Upper lobe of left lung (tissue), 6 donors: Measurements from ENCODE around the gene PPFIA2. TPM values are rescaled to one million over a fixed set of nuclear protein-coding genes. Genes with fewer than 3 reads are reported as not detected.

Source experiments
- ATAC-seq, 2 donors: fragments of 200-7000 bp; cut with Tn5 transposase; one replicate each; pipeline ENCODE4 v1.9.1; 2022; ENCODE audit warnings: mild to moderate bottlenecking in 2 of 2, moderate library complexity in 2 of 2; ENCODE audit not compliant: low FRiP score in 2 of 2
- DNase-seq, 2 donors: peaks; one replicate each; pipeline ENCODE4 v3.0.0-alpha.2; 2019 to 2020
- H3K27ac ChIP-seq, 4 donors: fragments of 200-600 bp; sonication (generic); one replicate each; pipeline ENCODE4 v1.5.1; 2016 to 2019
- H3K27me3 ChIP-seq, 4 donors: fragments of 200-600 bp; sonication (generic); one replicate each; pipeline ENCODE4 v1.5.1; 2017 to 2019
- H3K36me3 ChIP-seq, 4 donors: fragments of 200-600 bp; sonication (generic); one replicate each; pipeline ENCODE4 v1.5.1; 2016 to 2019
- H3K4me1 ChIP-seq, 4 donors: fragments of 200-600 bp; sonication (generic); one replicate each; pipeline ENCODE4 v1.5.1; 2018 to 2019
- H3K4me3 ChIP-seq, 4 donors: fragments of 200-600 bp; sonication (generic); one replicate each; pipeline ENCODE4 v1.5.1; 2017 to 2019; ENCODE audit warnings: mild to moderate bottlenecking in 2 of 4, moderate library complexity in 1 of 4
- H3K9me3 ChIP-seq, 4 donors: fragments of 200-600 bp; sonication (generic); one replicate each; pipeline ENCODE4 v1.5.1; 2018 to 2019
- EP300 ChIP-seq, 4 donors: sonication (generic); formaldehyde crosslinking; IDR thresholded peaks; one replicate each; pipeline ENCODE4 v1.5.1; 2017; ENCODE audit warnings: antibody characterized with exemption in 4 of 4, control low read depth in 2 of 4
- POLR2A ChIP-seq, 4 donors: fragments of 450-650 bp; IDR thresholded peaks; one replicate each; pipeline ENCODE4 v1.5.1; 2016 to 2017; ENCODE audit warnings: antibody characterized with exemption in 4 of 4, mild to moderate bottlenecking in 2 of 4
- POLR2AphosphoS5 ChIP-seq, 2 donors: sonication (generic); formaldehyde crosslinking; IDR thresholded peaks; one replicate each; pipeline ENCODE4 v1.5.1; 2017; ENCODE audit warnings: antibody characterized with exemption in 2 of 2
- WGBS, 2 donors: methylation state at CpG; one replicate each; pipeline ENCODE4 v1.1.5; 2017 to 2018; 5-methylcytosine and 5-hydroxymethylcytosine counted together
- total RNA-seq, 6 donors: library from RNA; depleted of rRNA in 4 of 6; stranded (reverse); fragments of >200 nt in 4 of 6; gene quantifications; one replicate each; pipeline versions ENCODE4 v1.1.0 to v1.2.1, GENCODE V29; 2016 to 2021
- TF ChIP-seq, protein P1 (sequence below), 6 experiments: fragments of 450-650 bp in 4 of 6; fragments of 200-600 bp in 2 of 6; sonication (generic) in 2 of 6; IDR thresholded peaks; one replicate each; pipeline ENCODE4 v1.5.1; 2016 to 2019; ENCODE audit warnings: antibody characterized with exemption in 6 of 6
- donor health status: DM: no; HTN: no; CAD: no; lungs with moderate emphysema.
- donor health status: DM: no; HTN: yes; CAD: no; lungs with severe emphysema.

Gene PPFIA2
- total RNA-seq, 6 donors from 2014 or later, result 1.3 to 7.3 (median 2.6) TPM

DNA sequence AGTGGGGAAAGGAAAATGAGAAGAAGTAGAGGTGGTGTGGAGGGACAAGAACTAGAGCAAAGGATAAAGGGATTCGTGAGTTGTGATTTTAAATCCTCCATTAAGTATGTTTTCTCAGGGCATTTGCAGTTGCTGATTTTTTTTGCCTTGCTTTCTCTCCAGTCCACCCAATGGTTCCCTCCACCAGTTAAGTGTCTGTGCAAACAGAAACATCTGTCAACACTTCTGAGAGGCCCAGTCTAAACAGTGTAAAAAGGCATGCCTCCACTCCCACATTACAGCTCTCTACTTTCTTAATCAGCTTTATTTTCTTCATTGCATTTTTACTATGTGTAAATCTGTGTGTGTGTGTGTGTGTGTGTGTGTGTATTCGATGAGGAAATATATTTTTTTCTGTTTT lies 141.2 kb downstream of the PPFIA2 start:
- TF ChIP-seq POLR2AphosphoS5 (IDR thresholded peaks at IDR 0.05), result no peak
- no peak for TF ChIP-seq POLR2A (IDR thresholded peaks at IDR 0.05)
- TF ChIP-seq EP300 (IDR thresholded peaks at IDR 0.05), result no peak
- TF ChIP-seq, protein P1, sequence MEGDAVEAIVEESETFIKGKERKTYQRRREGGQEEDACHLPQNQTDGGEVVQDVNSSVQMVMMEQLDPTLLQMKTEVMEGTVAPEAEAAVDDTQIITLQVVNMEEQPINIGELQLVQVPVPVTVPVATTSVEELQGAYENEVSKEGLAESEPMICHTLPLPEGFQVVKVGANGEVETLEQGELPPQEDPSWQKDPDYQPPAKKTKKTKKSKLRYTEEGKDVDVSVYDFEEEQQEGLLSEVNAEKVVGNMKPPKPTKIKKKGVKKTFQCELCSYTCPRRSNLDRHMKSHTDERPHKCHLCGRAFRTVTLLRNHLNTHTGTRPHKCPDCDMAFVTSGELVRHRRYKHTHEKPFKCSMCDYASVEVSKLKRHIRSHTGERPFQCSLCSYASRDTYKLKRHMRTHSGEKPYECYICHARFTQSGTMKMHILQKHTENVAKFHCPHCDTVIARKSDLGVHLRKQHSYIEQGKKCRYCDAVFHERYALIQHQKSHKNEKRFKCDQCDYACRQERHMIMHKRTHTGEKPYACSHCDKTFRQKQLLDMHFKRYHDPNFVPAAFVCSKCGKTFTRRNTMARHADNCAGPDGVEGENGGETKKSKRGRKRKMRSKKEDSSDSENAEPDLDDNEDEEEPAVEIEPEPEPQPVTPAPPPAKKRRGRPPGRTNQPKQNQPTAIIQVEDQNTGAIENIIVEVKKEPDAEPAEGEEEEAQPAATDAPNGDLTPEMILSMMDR (IDR thresholded peaks at IDR 0.05), result no peak
- 36 to 42% methylated on average over 2 of the region's 2 CpGs for WGBS, 2 donors
- no peaks in the 10 kb centered on the region for H3K27me3 ChIP-seq
- DNase-seq (no peak), ATAC-seq (no peak)
- H3K4me3 ChIP-seq, result no peak overlapping the region
- no peaks in the 10 kb centered on the region for H3K36me3 ChIP-seq
- no peaks in the 10 kb centered on the region for H3K9me3 ChIP-seq
- H3K4me1 ChIP-seq, result no peaks in the 10 kb centered on the region
- H3K27ac ChIP-seq, result no peak overlapping the region

DNA sequence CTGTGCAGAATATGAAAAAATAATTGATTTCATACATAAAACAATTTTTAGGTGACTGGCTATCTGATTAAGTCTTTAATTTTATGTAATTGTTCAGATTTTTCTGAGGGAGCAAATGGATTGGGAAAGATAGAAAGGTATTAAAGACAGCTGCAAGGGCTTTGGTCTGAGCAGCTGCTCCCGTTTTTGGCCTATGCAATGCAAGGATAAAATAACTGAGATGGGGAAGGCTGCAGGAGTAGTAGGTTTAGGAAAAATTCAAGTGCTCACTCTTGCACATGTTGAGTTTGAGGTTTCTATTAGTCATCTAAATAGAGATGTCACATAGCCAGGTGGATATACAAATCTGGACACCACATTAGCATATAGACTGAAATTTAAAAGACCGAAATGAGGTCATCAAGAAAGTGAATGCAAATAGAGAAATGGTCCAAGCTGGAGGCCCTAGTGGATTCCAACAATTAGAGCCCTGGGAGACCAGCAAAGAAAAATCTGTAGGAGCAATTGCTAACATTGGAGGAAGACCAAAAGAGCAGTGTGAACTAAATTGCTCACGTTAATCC lies 144.0 kb downstream of the PPFIA2 start:
- Histone ChIP-seq H3K27me3 (no peaks in the 10 kb centered on the region), H3K36me3 (no peaks in the 10 kb centered on the region), H3K4me1 (no peaks in the 10 kb centered on the region), H3K4me3 (no peak overlapping the region), H3K27ac (no peak overlapping the region), H3K9me3 (no peaks in the 10 kb centered on the region)
- 79 to 80% methylated on average over 3 of the region's 3 CpGs for WGBS, 2 donors
- DNase-seq, result no peak
- ATAC-seq, result no peak
- TF ChIP-seq EP300 (IDR thresholded peaks at IDR 0.05) (no peak), POLR2AphosphoS5 (IDR thresholded peaks at IDR 0.05) (no peak), POLR2A (IDR thresholded peaks at IDR 0.05) (no peak)
- TF ChIP-seq, protein P1 (IDR thresholded peaks at IDR 0.05), result no peak

DNA sequence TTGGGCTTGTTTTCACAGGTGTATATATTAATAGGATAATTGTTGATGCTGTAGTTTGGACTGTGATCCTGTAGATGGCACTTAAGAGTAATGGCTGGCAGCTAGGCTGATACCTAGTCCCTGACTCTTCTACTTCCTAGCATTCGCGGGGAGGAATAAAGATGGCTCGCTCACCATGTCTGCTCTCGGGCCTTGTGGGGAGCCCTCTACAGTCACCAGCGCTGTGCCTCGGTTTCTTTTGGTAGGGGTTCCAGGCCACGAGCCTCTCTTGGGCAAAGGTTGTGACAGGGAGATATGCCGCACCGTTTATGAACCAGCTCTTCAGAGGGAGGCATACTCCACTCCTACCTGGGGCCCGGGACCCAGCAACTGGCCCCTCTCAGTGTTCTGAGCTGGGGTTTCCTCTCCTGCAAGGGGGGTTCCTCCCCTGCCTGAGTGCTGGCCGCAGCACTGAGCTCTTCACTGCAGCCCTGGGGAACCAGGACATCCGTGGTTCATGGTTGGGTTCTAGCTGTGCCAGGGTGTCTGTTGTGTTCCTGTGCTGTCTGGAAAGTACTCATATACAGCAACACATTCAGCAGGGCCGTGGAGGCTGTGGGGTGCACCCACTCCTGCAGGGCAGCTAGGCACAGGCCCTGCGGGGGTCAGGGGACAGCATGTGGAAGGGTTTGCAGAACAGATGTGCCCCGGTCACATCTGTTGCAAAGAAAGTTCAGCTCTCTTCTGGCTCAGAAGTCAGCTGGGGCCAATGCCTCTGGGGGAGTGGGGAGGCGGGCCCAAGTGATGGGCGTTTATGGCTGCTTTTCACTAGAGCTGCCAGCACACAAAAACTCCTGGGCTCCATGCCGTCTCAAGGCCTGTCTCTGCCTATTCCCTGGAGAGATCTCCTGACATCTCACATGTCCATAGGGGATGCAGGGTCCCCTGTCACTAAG lies 147.9 kb downstream of the PPFIA2 start:
- no peak overlapping the region for H3K4me3 ChIP-seq
- DNase-seq (peak in 1 of 2 donors; percentile 29), ATAC-seq (peak; percentile 19 to 43)
- H3K27ac ChIP-seq, result no peak overlapping the region
- 83 to 88% methylated on average over 13 to 18 of the region's 18 CpGs for WGBS, 2 donors
- H3K27me3 ChIP-seq, result no peaks in the 10 kb centered on the region
- no peaks in the 10 kb centered on the region for H3K36me3 ChIP-seq
- no peaks in the 10 kb centered on the region for H3K9me3 ChIP-seq
- no peak for TF ChIP-seq POLR2A (IDR thresholded peaks at IDR 0.05)
- TF ChIP-seq EP300 (IDR thresholded peaks at IDR 0.05), result no peak
- TF ChIP-seq, protein P1 (IDR thresholded peaks at IDR 0.05), result no peak
- no peak for TF ChIP-seq POLR2AphosphoS5 (IDR thresholded peaks at IDR 0.05)
- no peaks in the 10 kb centered on the region for H3K4me1 ChIP-seq

DNA sequence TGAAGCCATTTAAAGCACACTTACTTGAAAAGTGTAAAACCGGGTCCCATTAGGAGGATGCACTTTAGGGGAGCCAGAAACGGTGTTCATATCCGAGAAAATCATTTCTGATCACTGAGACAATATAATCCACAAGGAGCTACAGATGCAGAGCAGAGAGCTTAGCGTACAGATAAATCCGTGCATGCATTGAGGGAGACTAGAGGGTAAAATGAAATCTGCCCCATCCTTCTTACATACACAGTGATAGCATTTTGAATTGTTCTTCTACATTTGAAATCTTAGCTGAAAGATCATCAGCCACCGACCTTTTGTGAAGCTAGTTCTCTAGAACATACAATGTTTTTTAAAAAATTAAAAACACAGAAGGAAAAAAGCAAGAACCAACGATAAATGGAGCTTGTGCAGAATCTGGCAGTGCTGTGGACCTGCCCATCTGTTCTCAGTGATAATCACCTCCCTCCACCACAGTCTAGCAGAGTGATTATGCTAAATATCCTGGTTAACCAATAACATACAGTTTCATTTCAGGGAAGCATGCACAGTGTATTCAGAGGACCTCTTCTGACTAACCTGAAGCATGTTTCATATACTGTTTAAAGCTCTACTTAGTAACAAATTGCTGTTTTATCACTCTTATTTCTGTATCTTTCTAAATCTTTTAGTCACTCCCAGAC lies 161.1 kb downstream of the PPFIA2 start:
- TF ChIP-seq POLR2AphosphoS5 (IDR thresholded peaks at IDR 0.05) (no peak), POLR2A (IDR thresholded peaks at IDR 0.05) (no peak), EP300 (IDR thresholded peaks at IDR 0.05) (no peak)
- TF ChIP-seq, protein P1 (IDR thresholded peaks at IDR 0.05), result no peak
- no peaks in the 10 kb centered on the region for H3K9me3 ChIP-seq
- no peaks in the 10 kb centered on the region for H3K27me3 ChIP-seq
- H3K4me3 ChIP-seq, result no peak overlapping the region
- ATAC-seq (no peak), DNase-seq (no peak)
- H3K27ac ChIP-seq, result no peak overlapping the region
- WGBS, 2 donors, result 62 to 65% methylated on average over 7 of the region's 7 CpGs
- H3K36me3 ChIP-seq, result no peaks in the 10 kb centered on the region
- no peaks in the 10 kb centered on the region for H3K4me1 ChIP-seq
